MCF 10A (cell line): Measurements from ENCODE around the gene MROH9. TPM values are rescaled to one million over a fixed set of nuclear protein-coding genes. Genes with fewer than 3 reads are reported as not detected.

Experiments used
- BruUV-seq: library from RNA; stranded (reverse); fragments of 400-500 nt; replicated peaks from 2 replicates; lab custom pipeline; 2021; lab: Mats Ljungman, UMichigan
- CTCF ChIA-PET: fragments of 300-600 bp; sonication (Branson Sonifier 250); formaldehyde crosslinking; extraction: SDS; loops from one replicate; lab custom pipeline; 2021; ENCODE audit warnings: antibody characterized with exemption, inconsistent platforms; lab: Yijun Ruan, JAX
- POLR2A ChIA-PET: fragments of 300-600, 350-650 bp; sonication (Branson Sonifier 250); formaldehyde crosslinking; extraction: SDS; loops from one replicate; lab custom pipeline; 2020; ENCODE audit warnings: antibody characterized with exemption, inconsistent platforms; lab: Yijun Ruan, JAX
- DNase-seq: peaks from one replicate; pipeline ENCODE4 v3.0.0-alpha.2; 2018; ENCODE audit not compliant: unreplicated experiment
- H3K27ac Mint-ChIP-seq: one replicate; pipeline ENCODE4 v1.8.0; 2022; ENCODE audit warnings: mild to moderate bottlenecking, low read depth, mixed read lengths; ENCODE audit not compliant: unreplicated experiment
- H3K27me3 Mint-ChIP-seq: one replicate; pipeline ENCODE4 v1.8.0; 2022; ENCODE audit warnings: mixed read lengths; ENCODE audit not compliant: insufficient read depth, unreplicated experiment
- H3K36me3 Mint-ChIP-seq: one replicate; pipeline ENCODE4 v1.8.0; 2022; ENCODE audit warnings: mild to moderate bottlenecking, moderate library complexity, mixed read lengths; ENCODE audit not compliant: insufficient read depth, unreplicated experiment
- H3K4me1 Mint-ChIP-seq: one replicate; pipeline ENCODE4 v1.8.0; 2022; ENCODE audit warnings: mixed read lengths; ENCODE audit not compliant: insufficient read depth, unreplicated experiment
- H3K4me3 Mint-ChIP-seq: one replicate; pipeline ENCODE4 v1.8.0; 2022; ENCODE audit warnings: mild to moderate bottlenecking, moderate library complexity, mixed read lengths; ENCODE audit not compliant: unreplicated experiment
- H3K9me3 Mint-ChIP-seq: one replicate; pipeline ENCODE4 v1.8.0; 2022; ENCODE audit warnings: mixed read lengths; ENCODE audit not compliant: unreplicated experiment
- intact Hi-C: fragments of 100-400 bp; cut with micrococcal nuclease; formaldehyde crosslinking; loops from 2 replicates; pipeline ENCODE4 v1.14.1; 2022
- total RNA-seq: library from RNA; stranded (reverse); gene quantifications from 2 replicates; pipeline ENCODE4 v1.2.3, GENCODE V29; 2022
- TF ChIP-seq, protein P1 (sequence below): fragments of 200-600 bp; IDR thresholded peaks from one replicate; pipeline ENCODE4 v1.8.0; 2022; ENCODE audit warnings: antibody characterized with exemption, mild to moderate bottlenecking; ENCODE audit not compliant: unreplicated experiment

The MROH9 gene
- total RNA-seq, 1 experiment from 2014 or later: not detected

DNA sequence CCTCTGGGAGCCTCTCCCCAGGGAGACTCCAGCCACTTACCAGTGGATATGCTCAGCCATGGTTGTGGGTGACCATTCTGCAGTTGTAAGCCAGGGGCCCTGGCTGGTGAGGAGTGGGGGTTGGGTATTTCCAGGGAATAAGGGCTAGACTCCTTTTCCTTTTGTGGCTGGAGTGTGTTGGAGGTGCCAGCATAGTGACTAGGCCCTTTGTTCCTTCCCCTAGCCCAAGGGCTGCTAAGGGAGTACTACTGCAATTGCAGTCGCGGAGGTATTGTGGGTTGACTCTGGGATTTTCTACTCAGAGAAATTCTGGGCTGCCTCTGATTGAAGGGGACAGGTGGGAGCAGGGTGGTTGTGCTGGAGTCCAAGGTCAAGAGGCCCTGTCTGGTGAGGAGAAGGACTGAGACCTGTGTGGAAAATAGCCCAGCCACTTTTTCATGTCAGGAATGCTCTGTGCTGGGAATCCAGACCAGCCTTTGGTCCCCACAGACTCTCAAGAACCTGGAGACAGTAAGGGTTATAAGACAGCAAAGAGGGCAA, 43.1 kb downstream of the MROH9 start:
- Mint-ChIP-seq H3K9me3 (peaks cover 11% of the 10 kb centered on the region), H3K4me3 (no peak overlapping the region), H3K27me3 (no peaks in the 10 kb centered on the region), H3K27ac (no peak overlapping the region), H3K36me3 (no peaks in the 10 kb centered on the region), H3K4me1 (no peaks in the 10 kb centered on the region)
- DNase-seq: no peak
- TF ChIP-seq, protein P1, sequence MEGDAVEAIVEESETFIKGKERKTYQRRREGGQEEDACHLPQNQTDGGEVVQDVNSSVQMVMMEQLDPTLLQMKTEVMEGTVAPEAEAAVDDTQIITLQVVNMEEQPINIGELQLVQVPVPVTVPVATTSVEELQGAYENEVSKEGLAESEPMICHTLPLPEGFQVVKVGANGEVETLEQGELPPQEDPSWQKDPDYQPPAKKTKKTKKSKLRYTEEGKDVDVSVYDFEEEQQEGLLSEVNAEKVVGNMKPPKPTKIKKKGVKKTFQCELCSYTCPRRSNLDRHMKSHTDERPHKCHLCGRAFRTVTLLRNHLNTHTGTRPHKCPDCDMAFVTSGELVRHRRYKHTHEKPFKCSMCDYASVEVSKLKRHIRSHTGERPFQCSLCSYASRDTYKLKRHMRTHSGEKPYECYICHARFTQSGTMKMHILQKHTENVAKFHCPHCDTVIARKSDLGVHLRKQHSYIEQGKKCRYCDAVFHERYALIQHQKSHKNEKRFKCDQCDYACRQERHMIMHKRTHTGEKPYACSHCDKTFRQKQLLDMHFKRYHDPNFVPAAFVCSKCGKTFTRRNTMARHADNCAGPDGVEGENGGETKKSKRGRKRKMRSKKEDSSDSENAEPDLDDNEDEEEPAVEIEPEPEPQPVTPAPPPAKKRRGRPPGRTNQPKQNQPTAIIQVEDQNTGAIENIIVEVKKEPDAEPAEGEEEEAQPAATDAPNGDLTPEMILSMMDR: no peak
- no TSS peak for BruUV-seq
- ChIA-PET POLR2A (no interaction called here), CTCF (interaction anchor here (1.4 to 2.7 kb wide), 3 partner anchors 11 to 49 kb away, joined by 4 to 21 read pairs (median 7); no protein-coding TSS in a partner anchor)
- intact Hi-C loops: no loop called here

DNA sequence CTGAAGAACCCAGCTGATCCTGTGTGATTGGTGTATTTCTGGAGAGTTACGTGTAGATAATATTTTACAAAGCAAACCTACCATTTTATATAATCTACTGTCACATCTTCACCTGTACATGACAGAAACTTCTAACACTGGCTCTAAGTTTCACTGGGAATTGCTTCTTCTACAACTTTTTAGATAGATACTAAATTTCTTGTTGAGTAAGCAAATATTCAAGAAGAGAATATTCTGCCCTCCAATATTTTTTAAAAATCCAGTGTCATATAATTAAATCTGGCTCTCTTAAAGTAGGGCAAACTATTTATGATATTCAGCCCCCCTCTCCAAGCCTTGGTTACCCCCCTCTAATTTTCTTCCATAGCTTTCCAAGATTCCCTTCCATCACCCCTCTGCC, 50.1 kb downstream of the MROH9 start:
- intact Hi-C loops: no loop called here
- H3K4me3 Mint-ChIP-seq: no peak overlapping the region
- H3K36me3 Mint-ChIP-seq: no peaks in the 10 kb centered on the region
- TF ChIP-seq, protein P1: no peak
- DNase-seq: no peak
- BruUV-seq: no TSS peak
- no peaks in the 10 kb centered on the region for H3K27me3 Mint-ChIP-seq
- ChIA-PET POLR2A (no interaction called here), CTCF (interaction anchor here (0.6 to 2.2 kb wide), 5 partner anchors 19 to 538 kb away, joined by 3 to 7 read pairs (median 3); partner anchors contain the start of gene FMO2)
- H3K27ac Mint-ChIP-seq: no peak overlapping the region
- peaks cover 2% of the 10 kb centered on the region for H3K9me3 Mint-ChIP-seq
- no peaks in the 10 kb centered on the region for H3K4me1 Mint-ChIP-seq

DNA sequence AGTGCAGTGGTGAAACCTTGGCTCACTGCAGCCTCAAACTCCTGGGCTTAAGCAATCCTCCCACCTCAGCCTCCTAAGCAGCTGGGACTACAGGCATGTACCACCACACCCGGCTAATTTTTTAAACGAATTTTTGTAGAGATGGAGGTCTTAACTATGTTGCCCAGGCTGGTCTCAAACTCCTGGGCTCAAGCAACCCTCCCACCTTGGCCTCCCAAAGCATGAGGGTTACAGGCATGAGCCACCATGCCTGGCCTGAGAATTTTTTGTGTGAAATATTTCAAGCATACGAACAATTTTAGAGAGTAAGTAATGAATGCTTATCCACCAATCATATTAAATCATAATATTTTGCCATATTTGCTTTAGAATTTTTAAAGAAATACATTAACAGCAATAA, 51.6 kb downstream of the MROH9 start:
- no TSS peak for BruUV-seq
- TF ChIP-seq, protein P1: no peak

DNA sequence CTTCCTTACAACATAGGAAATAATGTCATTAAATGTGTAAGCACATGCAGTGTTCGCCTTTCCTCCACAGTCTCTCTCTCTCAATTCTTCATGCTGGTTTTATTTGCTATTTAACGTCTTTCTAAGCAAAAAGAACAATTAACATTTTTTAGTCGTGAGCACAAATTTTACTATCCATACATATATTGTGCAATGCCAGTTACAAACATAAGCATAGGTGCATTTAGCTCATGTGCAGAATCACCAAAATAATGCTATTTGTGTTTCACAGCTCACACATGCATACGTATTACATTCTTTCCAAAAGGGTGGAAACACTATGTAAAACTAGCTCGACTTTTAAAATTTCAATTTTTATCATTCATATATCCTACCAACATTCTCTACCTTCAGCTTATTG, 52.1 kb downstream of the MROH9 start:
- Mint-ChIP-seq H3K27ac (no peak overlapping the region), H3K4me1 (no peaks in the 10 kb centered on the region), H3K9me3 (no peaks in the 10 kb centered on the region), H3K36me3 (no peaks in the 10 kb centered on the region), H3K4me3 (no peak overlapping the region), H3K27me3 (no peaks in the 10 kb centered on the region)
- POLR2A ChIA-PET: no interaction called here
- intact Hi-C loops: no loop called here
- DNase-seq: no peak
- no TSS peak for BruUV-seq
- TF ChIP-seq, protein P1: no peak
- CTCF ChIA-PET: interaction anchor here (0.6 to 1.5 kb wide), 7 partner anchors 11 to 768 kb away, joined by 3 to 6 read pairs (median 4); no protein-coding TSS in a partner anchor

More for the DNA sequence above, 51.6 kb downstream of the MROH9 start:
- intact Hi-C loops: no loop called here
- no peaks in the 10 kb centered on the region for H3K4me1 Mint-ChIP-seq
- no peaks in the 10 kb centered on the region for H3K9me3 Mint-ChIP-seq
- H3K27me3 Mint-ChIP-seq: no peaks in the 10 kb centered on the region
- H3K36me3 Mint-ChIP-seq: no peaks in the 10 kb centered on the region
- POLR2A ChIA-PET: no interaction called here
- CTCF ChIA-PET: interaction anchor here (1.1 to 1.5 kb wide), 2 partner anchors 94 to 240 kb away, joined by 3 to 6 read pairs; no protein-coding TSS in a partner anchor
- DNase-seq: no peak
- H3K27ac Mint-ChIP-seq: no peak overlapping the region
- no peak overlapping the region for H3K4me3 Mint-ChIP-seq
